Right lobe of liver (tissue), 6 donors: Measurements from ENCODE around the gene ACSF3. TPM values are rescaled to one million over a fixed set of nuclear protein-coding genes. Genes with fewer than 3 reads are reported as not detected.

Experiments used
- ATAC-seq, 4 donors: fragments of 200-7000 bp; cut with Tn5 transposase; one replicate each; pipeline ENCODE4 v1.9.1; 2020; ENCODE audit warnings: mild to moderate bottlenecking in 4 of 4, moderate library complexity in 4 of 4
- DNase-seq, 3 donors: peaks; one replicate each; pipeline ENCODE4 v3.0.0-alpha.2; 2020
- H3K27ac ChIP-seq, 3 donors: fragments of 200-600 bp; one replicate each; pipeline ENCODE4 v1.8.0; 2022
- H3K27me3 ChIP-seq, 2 donors: fragments of 200-600 bp; one replicate each; pipeline ENCODE4 v1.8.0; 2022
- H3K36me3 ChIP-seq, 4 donors: fragments of 200-600 bp; sonication (generic) in 1 of 4; one replicate each; pipeline versions ENCODE4 v1.5.1 to v1.8.0; 2017 to 2022; ENCODE audit warnings: control low read depth in 1 of 4
- H3K4me1 ChIP-seq, 4 donors: fragments of 200-600 bp; sonication (generic) in 1 of 4; one replicate each; pipeline versions ENCODE4 v1.5.1 to v1.8.0; 2017 to 2022; ENCODE audit warnings: control low read depth in 1 of 4
- H3K4me3 ChIP-seq, 3 donors: fragments of 200-600 bp; one replicate each; pipeline ENCODE4 v1.8.0; 2022
- H3K9me3 ChIP-seq, 4 donors: fragments of 200-600 bp; sonication (generic) in 1 of 4; one replicate each; pipeline versions ENCODE4 v1.5.1 to v1.8.0; 2017 to 2022; ENCODE audit warnings: control low read depth in 1 of 4
- CTCF ChIP-seq, 4 donors: fragments of 200-600 bp in 3 of 4; fragments of 450-650 bp in 1 of 4; IDR thresholded peaks; one replicate each; pipeline versions ENCODE4 v1.5.1 to v1.8.0; 2016 to 2022; ENCODE audit warnings: antibody characterized with exemption in 4 of 4, mild to moderate bottlenecking in 2 of 4
- POLR2A ChIP-seq: fragments of 450-650 bp; IDR thresholded peaks from one replicate; pipeline ENCODE4 v1.6.1; 2017; ENCODE audit warnings: antibody characterized with exemption, mild to moderate bottlenecking
- WGBS: methylation state at CpG from one replicate; pipeline ENCODE4 v1.1.6; 2018; ENCODE audit warnings: low coverage, low lambda C conversion rate; ENCODE audit not compliant: insufficient coverage; ENCODE audit errors: missing lambda C conversion rate; 5-methylcytosine and 5-hydroxymethylcytosine counted together
- intact Hi-C, 2 donors: fragments of 100-400 bp; cut with DNase I; formaldehyde crosslinking; loops; one replicate each; pipeline versions ENCODE4 v1.11.2 to v1.14.1; 2022
- total RNA-seq, 6 experiments: library from RNA; depleted of rRNA in 2 of 6; stranded (reverse); fragments of >200 nt in 2 of 6; fragmentation: NEBNext Ultra II Directional in 3 of 6; extraction: Animal tissue kit (Norgen Biotek cat#: 25700) in 3 of 6; gene quantifications; one replicate each; pipeline versions ENCODE4 v1.1.0 to v1.2.4, GENCODE V29; 2016 to 2023
- donor health status: DM: no; HTN: yes; CAD: no.
- donor health status: DM: no; HTN: no; CAD: no.
- donor health status: DM: no; HTN: no; CAD: no.
- donor health status: DM: no; HTN: yes; CAD: no.
- donor health status: DM: no; HTN: yes; CAD: no.

ACSF3 gene
- total RNA-seq, 6 experiments from 2014 or later, result 20.2 to 33.6 (median 29.4) TPM

- DNase-seq, result no peak
- H3K27ac ChIP-seq, result no peak overlapping the region
- no peaks in the 10 kb centered on the region for H3K36me3 ChIP-seq
- no peaks in the 10 kb centered on the region for H3K4me1 ChIP-seq
- no peak overlapping the region for H3K4me3 ChIP-seq
- no peaks in the 10 kb centered on the region for H3K27me3 ChIP-seq
- ATAC-seq, result no peak
- intact Hi-C loops, result no loop called here
- TF ChIP-seq POLR2A (no peak), CTCF (IDR thresholded peaks at IDR 0.05) (no peak)
- 53% methylated on average over 4 of the region's 11 CpGs for WGBS
- no peaks in the 10 kb centered on the region for H3K9me3 ChIP-seq
These were observed 38.9 kb upstream of the ACSF3 start for GRCh38 chr16:89054714-89055113.

- intact Hi-C loops, result no loop called here
- H3K36me3 ChIP-seq, result no peaks in the 10 kb centered on the region
These were observed 38.3 kb upstream of the ACSF3 start for GRCh38 chr16:89055313-89055712.

DNA sequence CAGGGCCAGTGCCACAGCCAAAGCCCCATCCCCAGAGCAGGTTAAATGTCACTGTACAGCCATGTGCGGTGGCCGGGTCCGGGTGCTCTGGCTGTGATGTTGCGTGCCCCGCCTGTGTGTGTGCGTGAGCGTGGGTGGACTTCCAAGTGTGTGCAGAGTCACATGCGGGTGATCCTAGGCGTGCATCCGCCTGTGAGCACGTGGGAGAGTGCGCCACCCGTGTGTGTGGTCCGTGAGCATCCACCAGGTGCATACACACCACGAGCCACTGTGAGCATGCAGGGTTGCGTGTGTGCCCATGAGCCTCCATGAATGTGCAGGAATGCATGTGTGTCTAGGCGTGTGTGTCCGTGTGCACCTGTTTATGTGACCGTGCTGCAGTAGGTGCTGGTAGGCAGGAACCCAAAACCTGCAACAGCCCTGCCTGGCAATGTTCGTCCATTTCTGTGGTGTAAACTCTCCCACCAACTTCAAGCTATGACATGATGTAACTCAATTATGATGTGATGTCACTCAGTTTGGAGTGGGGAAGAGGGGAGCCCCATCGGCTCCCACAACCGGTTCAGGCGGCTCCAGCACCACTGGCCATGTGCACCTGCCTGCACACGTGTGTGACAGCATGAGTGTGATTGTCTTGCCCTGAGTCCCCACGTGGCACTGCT is 37.6 kb upstream of the ACSF3 start:
- TF ChIP-seq POLR2A (no peak), CTCF (IDR thresholded peaks at IDR 0.05) (no peak)
- Histone ChIP-seq H3K4me3 (no peak overlapping the region), H3K27ac (no peak overlapping the region), H3K27me3 (no peaks in the 10 kb centered on the region), H3K9me3 (no peaks in the 10 kb centered on the region), H3K36me3 (no peaks in the 10 kb centered on the region), H3K4me1 (no peaks in the 10 kb centered on the region)
- no peak for DNase-seq
- WGBS, result 61% methylated on average over 4 of the region's 25 CpGs
- intact Hi-C loops, result no loop called here
- ATAC-seq, result no peak

More at GRCh38 chr16:89055313-89055712, 38.3 kb upstream of the ACSF3 start:
- Histone ChIP-seq H3K4me1 (no peaks in the 10 kb centered on the region), H3K4me3 (no peak overlapping the region), H3K27ac (no peak overlapping the region), H3K27me3 (no peaks in the 10 kb centered on the region), H3K9me3 (no peaks in the 10 kb centered on the region)
- TF ChIP-seq CTCF (IDR thresholded peaks at IDR 0.05), result no peak
- no peak for TF ChIP-seq POLR2A
- WGBS, result no CpG with 5 or more reads among the region's 15 CpGs
- no peak for DNase-seq
- no peak for ATAC-seq

- DNase-seq (no peak), ATAC-seq (no peak)
- WGBS, result no CpG with 5 or more reads among the region's 11 CpGs
- H3K27me3 ChIP-seq, result no peaks in the 10 kb centered on the region
- H3K36me3 ChIP-seq, result no peaks in the 10 kb centered on the region
- H3K9me3 ChIP-seq, result no peaks in the 10 kb centered on the region
- TF ChIP-seq POLR2A (no peak), CTCF (IDR thresholded peaks at IDR 0.05) (no peak)
- H3K4me1 ChIP-seq, result no peaks in the 10 kb centered on the region
- H3K27ac ChIP-seq, result no peak overlapping the region
- H3K4me3 ChIP-seq, result no peak overlapping the region
- intact Hi-C loops, result no loop called here
These were observed 37.1 kb upstream of the ACSF3 start for GRCh38 chr16:89056592-89056991.
